NCI-H2107 treated with DMSO at 0.1 percent for 48 hours (cell line): ENCODE results near the gene GABRB3.

Experiments
- DNase-seq: peaks from one replicate; lab custom pipeline; 2025; ENCODE audit not compliant: unreplicated experiment; lab: John Stamatoyannopoulos, UW

Gene GABRB3

DNA sequence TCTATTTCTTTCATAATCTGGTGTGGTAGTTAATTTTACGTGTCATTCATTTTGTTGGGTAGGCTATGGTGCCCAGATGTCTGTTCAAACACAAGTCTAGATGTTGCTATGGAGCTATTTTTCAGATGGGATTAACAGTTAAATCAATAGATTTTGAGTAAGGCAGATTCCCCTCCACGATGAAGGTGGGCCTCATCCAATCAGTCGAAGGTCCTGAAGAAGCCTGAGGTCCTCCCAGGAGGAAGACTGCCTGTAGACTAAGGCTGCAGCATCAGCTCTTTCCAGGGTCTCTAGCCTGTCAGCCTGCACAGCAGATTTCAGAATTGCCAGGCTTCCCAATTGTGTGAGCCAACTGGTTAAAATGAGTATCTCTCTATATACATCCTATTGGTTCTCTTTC is 92.9 kb downstream of the GABRB3 start:
- no peak for DNase-seq

DNA sequence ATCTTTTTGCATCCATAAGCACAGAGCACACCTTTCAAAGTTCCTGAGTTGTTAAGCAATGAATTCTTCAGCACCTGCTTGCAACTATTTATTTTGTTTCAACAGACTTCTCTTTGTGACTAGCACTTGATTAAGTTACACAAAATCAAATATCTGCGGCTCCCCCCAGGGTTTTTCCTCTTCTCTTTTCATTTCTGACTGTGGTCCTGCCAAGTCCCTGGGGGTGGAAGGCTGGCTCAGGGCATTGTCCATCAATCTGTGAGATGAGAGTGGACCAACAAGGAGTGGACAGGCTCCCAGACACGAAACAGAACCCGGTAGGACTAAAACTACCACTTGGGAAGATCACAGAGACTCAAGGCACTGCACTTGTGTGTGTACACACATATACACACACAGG is 96.8 kb downstream of the GABRB3 start:
- DNase-seq = no peak

DNA sequence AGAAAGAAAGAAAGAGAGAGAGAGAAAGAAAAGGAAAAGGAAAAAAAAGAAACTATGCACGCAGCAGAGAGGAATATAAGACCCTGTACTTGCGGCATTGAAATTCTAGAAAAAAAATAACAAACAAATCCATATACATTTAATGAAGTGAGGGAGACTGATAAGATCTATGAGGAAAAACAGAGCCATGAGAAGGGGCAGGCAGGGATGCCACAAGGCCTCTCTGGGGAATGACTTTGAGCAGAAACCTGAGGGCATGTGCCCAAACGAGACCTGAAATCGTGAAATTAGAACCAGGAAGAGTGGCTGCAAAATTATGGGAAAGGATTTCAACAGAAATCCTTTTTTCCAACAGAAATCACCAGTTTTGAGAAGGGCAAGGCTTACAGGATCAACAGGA is 98.4 kb downstream of the GABRB3 start:
- DNase-seq = no peak

DNA sequence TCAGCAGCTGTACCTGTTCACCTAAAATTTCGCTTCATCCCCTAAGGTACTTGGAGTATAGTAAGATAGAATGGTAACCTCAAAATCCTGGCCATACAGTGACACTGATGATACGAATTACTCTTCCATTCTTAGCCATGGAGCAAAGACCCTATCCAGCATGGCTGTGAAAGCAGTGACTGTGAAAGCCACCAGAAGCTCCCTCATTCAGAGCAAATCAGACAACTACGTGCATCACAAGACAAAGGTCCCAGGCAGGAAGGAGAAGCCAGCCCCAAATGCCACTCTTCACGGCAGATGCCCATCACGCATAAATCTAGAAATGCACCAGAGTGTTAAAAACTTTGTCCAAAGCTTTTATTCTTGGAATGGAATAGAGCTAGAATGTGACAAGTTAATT is 99.4 kb downstream of the GABRB3 start:
- no peak for DNase-seq

DNA sequence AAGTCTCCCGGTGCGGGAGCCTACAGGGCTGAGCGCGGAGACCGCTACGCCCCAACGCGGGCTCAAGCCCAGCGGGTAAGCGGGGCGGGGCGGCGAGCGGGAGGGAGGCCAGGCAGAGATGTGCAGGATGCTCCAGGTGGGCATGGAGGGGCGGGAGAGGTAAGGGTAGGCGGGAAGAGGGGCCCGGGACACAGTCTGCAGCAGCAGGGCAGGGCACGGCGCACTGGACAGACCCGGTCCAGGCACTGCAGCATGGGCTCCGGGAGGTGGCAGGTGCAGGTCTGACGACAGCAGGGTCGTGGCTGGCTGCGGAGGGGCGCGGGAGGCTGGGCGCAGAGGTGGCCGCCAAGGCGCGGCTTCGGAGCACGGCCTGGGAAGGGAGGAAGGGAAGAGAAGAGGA is 102.8 kb downstream of the GABRB3 start:
- no peak for DNase-seq

DNA sequence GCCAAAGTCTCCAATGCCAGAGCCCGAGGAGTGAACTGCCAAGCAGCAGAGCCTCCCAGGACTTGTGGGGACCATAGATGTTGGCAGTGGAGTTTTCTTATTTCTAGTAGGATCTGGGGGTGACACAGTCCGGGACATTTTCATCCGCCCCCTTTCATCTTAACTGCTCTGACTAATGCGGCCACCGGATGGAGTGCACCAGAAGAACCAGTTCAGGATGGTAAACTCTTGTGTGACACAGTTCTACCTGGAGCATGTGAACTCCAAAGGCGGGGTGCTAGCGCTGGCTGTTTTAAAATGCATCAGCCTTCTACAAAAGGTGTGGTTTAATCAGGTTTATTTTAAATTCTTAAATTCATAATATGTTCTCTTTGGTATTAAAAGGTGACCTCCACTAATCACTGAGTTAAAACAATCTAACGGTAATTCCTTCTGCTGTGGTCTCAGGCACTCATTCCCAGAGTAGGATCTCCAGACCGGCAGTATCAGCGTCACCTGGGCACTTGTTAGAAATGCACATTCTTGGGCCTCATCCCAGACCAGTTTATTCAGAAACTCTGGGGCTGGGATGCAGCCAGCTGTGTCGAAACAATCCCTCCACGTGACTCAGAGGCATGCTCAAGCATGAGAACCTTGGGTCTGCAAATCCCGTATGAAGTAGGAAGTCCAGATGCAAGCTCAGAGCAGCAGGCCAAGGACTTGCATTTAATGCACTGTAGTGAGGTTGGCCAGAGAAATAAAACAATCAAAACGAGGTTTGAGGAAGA is 105.5 kb downstream of the GABRB3 start:
- DNase-seq = no peak

DNA sequence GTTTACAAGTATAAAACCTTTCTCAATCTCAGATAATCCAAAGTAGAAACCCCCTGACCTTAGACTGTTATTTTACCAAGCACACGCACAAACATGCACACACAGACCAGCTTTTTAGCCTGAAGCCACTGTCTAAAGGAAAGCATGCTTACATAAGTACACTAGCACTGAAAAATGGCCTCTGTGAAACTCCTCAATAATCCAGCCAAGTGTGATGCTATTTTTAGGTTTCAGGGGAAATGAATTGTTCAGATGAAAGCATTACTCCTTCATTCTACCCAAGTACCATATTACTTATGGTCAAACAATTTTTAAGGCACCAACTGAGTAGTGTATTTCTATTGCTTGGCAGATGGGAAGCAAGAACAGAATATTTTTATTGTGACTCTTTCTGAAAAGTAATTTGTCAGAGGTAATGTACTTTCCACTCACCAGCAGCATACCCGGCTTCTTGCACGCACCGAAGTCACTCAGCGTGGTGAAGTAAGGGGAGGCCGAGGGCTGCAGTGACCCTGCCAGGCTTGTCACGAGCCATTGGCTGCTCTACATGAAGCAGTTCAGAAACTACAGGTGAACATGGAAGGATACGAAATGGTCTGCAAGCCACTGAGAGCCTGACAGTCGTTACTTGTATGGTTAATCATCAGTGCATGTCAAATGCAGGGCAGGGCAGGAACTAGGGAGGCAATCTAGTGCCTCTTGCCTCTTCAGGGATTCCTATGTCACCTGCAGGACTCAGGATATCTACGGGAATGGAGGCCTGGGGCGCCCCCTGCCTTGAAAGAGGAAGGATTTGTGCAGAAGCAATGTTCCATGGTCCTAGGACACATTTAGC is 106.7 kb downstream of the GABRB3 start:
- DNase-seq = no peak

DNA sequence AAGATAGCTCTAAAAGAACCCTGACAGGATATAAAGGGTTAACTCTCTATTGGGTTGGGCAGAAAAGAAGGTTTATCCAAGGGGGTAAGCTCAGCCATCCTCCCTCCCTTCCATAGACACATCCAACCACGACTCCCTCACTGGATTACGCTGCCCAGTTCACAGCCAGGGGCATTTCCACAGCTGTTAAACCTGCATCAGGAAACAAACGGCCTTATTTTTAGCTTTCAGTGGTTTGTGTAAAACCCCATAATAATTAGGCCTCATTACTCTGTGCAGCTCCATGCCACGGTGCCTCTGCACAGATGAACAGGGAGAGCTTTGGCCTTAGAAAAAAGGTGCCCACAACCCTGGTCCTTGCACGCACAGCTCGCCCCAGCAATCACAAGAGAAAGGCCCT is 110.6 kb downstream of the GABRB3 start:
- DNase-seq = no peak

DNA sequence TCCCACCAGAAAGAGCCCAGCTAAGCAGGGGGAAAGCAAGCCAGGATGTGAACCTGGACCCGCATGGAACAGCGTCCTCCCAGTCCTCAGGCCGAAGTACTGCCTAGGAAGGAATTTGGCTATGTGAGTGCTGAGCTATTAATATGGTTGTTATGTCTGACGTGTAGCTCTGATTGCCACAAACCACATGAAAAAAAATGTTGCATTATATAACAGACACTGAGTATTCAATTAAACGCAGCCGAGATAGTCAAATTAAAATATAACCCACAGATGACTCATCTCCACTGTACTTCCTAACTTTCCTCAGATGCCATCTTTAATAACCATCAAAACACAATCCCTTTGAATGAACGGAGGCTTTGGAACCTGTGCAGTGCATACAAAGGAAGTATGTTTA is 111.1 kb downstream of the GABRB3 start:
- DNase-seq = no peak

DNA sequence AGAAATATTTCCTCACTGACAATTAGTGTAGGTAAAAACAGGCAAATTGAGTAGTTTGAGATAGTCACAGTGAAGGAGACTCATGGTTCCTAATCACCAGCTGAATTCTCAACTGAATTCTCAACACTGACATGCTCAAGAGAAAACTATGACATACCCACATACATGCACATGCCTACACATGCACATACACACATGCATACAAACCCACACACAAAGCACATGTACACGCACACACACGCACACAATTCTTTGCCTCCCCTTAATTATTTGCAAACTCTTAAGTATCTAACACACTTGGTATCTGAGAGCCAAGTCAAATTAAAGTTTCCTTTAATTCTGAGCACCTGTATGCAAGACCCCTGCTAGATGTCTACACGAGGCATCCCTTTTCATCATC is 111.8 kb downstream of the GABRB3 start:
- DNase-seq = no peak

DNA sequence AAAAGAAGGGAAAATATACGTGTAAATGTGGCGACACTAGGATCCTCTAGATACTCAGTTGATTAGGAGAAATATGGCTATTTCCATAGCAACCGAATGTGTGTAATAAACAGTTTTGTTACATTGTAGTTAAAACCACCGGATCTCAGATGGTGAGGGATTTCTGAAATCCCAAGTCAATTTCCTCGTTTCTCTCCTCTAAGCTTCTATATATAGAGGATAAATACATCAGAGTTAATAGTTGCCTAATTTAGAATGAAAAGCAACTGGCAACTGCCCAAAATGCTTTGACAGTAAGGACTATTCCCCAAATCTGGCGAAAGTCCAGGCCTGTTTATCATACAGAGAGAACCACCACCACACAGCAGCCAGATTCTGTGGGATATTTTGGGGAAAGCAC is 112.6 kb downstream of the GABRB3 start:
- no peak for DNase-seq

DNA sequence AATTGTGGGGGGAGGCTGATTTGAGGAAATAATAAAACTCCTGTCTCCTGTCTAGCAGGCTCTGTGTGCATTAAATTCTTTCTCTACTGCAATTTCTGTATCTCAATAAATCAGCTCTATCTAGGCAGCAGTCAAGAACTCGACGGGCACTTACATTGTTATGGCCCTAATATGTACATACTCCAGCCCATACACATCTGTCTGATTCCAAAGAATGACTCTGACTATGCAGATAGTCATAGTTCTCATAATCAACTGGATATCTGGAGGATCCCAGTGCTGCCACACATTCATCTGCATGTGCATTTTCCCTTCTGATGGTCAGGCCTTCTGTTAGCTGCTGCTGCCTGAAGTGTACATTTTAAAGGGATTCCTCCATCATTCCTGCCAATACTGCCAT is 114.6 kb downstream of the GABRB3 start:
- no peak for DNase-seq

DNA sequence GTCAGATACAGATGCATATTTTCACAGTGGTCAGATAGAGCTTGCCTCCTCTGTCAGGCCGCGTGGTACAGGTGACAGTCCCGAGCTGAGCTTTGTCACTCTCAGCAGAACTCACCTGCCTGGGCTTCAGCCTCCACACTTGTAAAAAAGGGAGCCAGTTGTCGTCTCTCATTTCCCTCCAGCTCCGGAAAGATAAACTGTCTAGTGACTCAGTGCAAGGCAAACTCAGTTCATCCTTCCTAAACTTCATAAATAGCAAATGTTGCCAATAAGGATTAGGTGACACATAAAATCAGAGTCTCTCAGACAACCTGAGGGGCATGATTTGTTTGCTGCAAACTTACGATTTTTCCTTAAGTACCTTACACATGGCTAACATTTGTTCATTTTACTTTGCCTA is 116.8 kb downstream of the GABRB3 start:
- DNase-seq = no peak

DNA sequence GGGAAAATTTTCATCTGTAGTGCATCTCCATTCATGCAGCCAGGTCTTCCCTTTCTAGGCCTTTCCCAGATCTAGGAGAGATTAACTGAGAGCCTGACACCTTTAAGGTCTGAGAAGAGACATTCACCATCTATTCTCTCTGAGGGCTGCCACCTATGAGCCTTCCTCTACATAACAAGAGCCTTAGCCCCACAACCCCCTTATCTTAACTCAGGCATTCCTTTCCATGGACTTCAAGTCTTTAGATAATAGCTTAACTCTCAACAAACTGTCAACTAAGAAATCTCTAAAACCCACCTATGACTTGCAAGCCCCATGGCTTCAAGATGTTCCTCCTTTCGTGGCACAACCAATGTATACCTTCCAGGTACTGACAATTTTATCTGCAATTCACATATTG is 121.0 kb downstream of the GABRB3 start:
- DNase-seq = no peak

DNA sequence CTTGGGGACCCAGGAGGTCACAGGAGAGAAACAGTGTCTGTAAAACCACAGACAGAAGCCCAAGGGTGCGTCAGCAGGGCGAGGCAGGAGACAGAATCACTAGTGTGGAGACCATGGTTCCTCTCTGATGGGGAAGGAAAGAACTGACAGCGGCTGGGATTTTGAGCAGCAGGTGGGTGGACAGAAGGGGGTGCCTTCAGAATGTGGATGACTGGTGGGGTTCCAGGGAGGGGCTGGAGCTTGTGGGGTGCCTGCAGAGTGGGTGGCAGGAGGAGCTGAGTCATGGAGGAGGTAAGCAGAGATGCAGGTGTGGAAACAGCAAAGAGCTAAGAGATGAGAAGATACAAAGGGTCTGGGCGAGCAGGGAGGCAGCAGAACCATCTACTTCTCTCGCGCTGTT is 124.2 kb downstream of the GABRB3 start:
- DNase-seq = no peak

DNA sequence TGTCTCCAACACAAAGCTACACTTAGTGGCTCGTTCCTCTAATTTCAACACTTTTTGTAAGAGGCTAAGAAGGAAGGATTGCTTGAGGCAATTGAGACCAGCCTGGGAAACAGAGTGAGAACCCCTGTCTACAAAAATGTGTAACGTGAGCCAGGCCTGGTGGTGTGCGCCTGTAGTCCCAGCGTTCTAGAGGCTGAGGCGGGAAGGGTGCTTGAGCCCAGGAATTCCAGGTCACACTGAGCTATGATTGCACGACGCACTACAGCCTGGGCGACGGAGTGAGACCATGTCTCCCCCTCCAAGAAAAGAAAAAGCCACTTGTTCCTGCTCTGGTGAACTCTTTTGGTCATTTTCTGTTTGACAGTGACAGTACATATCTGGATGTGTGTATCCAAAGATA is 127.9 kb downstream of the GABRB3 start:
- no peak for DNase-seq

DNA sequence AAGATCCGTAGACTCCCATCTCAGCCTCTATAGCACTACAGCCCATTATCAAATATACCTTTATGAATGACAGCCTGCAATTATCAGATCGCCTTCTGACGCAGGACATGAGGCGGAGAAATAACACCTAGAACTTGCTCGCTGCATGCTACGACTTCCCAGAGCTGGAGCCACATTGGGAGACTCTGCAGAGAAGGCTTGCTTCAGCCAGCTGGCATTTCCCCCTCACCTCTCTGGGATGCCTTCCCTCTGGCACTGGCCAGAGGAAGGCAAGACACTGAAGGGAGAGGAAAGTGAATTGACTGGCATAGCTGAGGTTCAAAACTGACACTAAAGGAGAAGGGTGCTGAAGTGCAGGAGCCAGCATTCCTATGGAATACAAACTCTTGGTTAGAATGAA is 131.7 kb downstream of the GABRB3 start:
- DNase-seq = no peak

DNA sequence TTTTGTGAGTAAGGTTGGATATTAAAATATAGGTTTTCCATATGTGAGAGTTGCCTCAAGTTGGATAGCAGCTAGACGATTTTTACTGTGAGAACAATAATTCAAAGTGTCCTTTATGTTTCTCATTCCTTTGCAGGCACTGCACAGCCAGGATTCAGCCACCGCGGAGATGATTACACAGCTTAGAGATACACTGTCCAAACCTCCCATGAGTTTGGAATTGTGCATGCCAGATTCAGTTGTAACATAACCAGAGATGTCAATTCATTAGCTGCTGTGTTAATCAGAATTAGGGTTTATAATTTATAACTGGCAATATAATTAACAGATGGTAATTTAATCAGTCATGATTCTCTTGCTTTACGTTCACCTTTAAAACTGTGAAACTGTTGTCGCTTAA is 132.3 kb downstream of the GABRB3 start:
- DNase-seq = no peak

DNA sequence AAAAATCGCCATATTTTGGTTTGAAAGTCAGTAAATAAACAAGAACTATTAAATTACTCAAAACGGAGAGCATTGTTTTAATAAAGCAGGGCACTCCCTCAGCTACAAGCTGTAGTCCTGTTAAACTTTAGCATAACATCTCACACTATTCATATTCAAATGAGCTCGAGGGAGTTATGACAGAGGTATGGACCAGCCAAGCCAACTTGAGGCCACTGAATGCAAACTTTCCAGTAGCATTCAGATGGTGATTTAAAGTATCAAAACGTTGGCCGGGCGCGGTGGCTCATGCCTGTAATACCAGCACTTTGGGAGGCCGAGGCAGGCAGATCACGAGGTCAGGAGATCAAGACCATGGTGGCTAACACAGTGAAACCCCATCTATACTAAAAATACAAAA is 132.9 kb downstream of the GABRB3 start:
- DNase-seq = no peak

DNA sequence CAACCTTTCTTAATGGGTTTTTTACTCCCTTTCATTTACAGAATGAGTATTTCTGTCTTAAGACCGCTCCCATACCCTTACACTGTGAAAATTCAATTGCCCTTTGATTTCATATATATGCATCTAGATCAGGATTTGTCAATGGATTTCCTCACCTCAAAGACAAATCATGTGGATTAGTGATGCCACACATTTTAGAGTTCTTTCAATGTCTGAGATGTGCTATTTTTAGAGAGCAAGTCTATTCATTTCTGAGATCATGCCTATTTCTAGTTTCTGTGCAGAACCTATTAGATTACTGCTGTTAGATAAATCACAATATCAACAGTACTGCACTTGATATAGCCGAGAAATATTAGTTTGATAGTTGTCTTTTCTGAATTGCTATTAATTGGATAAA is 137.3 kb downstream of the GABRB3 start:
- DNase-seq = no peak

DNA sequence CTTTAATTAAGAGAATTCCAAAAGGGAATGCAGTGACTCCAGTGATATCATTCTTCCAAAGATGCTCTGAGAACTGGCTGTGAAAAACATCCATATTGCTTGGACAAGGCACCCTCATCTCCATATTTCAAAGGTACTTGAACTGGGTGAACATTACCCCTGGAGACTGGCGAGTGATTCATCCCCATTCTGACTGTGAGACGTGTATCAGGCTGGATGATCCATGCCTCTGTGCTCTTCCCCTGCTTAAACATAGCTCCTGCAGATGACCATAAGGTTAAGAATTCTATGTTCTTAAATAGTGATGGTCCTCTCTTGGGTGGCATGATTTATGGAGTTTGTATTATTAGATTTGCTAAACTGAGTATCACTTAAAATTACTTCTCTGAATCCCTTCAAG is 137.8 kb downstream of the GABRB3 start:
- DNase-seq = no peak

DNA sequence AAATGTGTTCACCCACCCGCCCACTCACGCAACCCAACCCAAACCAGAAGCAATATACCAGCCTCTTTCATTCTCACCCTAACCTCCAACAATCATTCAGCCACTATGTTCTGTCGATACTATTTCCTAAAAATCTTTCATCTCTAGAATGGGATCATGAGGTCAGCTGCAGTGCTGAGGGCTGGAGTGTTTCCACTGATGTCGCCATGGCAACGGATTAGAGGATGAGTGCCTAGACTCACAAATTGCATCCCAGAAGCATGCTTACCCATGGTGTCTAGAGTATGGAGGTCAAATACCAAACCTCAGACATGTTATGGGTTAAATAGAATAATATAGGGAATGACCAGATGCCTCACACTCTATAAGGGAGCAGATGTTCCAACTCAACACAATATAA is 138.5 kb downstream of the GABRB3 start:
- no peak for DNase-seq

DNA sequence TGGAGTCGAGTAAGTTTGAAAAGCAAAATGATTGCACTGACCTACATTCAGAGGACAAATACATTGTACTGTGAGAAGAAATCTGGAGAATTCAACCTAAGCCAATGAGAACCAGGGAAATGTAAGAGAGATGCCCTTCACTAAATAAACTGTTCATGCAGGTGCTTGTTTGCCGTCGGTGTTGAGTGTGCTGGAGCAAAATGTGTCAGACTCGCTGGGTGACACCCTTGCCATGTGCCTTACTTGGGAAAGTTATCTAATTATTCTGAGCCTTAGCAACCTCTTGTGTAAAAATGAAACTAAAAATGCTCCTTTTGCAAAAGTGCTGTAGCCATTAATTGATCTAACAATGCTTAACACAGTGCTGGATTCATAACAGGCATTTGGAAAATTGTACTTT is 140.4 kb downstream of the GABRB3 start:
- no peak for DNase-seq
